Adrenal gland (tissue), 5 donors: ENCODE data around the gene CCDC136.

Experiments used
- POLR2A ChIP-seq, 2 donors: fragments of 450-650 bp; IDR thresholded peaks; one replicate each; pipeline ENCODE4 v1.6.1; 2017; ENCODE audit warnings: antibody characterized with exemption in 2 of 2, mild to moderate bottlenecking in 2 of 2, moderate library complexity in 1 of 2
- TF ChIP-seq, protein P1 (sequence below), 6 experiments: fragments of 450-650 bp in 4 of 6; fragments of 200-600 bp in 2 of 6; sonication (generic) in 1 of 6; IDR thresholded peaks; 1 replicate in 5 of 6; 2 replicates in 1 of 6; pipeline versions ENCODE4 v1.5.1 to v1.8.0; 2016 to 2021; ENCODE audit warnings: antibody characterized with exemption in 6 of 6, mild to moderate bottlenecking in 2 of 6, moderate library complexity in 1 of 6
- donor health status: DM: no; HTN: no; CAD: no.

DNA sequence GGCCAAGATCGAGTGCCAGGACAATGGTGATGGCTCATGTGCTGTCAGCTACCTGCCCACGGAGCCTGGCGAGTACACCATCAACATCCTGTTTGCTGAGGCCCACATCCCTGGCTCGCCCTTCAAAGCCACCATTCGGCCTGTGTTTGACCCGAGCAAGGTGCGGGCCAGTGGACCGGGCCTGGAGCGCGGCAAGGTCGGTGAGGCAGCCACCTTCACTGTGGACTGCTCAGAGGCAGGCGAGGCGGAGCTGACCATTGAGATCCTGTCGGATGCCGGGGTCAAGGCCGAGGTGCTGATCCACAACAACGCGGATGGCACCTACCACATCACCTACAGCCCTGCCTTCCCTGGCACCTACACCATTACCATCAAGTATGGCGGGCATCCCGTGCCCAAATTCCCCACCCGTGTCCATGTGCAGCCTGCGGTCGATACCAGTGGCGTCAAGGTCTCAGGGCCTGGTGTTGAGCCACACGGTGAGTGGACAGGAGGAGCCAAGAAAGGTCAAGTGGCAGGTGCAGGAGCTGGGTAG lies 53.1 kb downstream of the CCDC136 start:
- TF ChIP-seq POLR2A (IDR thresholded peaks at IDR 0.05): no peak
- TF ChIP-seq, protein P1, sequence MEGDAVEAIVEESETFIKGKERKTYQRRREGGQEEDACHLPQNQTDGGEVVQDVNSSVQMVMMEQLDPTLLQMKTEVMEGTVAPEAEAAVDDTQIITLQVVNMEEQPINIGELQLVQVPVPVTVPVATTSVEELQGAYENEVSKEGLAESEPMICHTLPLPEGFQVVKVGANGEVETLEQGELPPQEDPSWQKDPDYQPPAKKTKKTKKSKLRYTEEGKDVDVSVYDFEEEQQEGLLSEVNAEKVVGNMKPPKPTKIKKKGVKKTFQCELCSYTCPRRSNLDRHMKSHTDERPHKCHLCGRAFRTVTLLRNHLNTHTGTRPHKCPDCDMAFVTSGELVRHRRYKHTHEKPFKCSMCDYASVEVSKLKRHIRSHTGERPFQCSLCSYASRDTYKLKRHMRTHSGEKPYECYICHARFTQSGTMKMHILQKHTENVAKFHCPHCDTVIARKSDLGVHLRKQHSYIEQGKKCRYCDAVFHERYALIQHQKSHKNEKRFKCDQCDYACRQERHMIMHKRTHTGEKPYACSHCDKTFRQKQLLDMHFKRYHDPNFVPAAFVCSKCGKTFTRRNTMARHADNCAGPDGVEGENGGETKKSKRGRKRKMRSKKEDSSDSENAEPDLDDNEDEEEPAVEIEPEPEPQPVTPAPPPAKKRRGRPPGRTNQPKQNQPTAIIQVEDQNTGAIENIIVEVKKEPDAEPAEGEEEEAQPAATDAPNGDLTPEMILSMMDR (IDR thresholded peaks at IDR 0.05): no peak
